HG03103 (cell line): ENCODE results near the gene ARHGAP32.
A peak's percentile ranks its signal among the peaks of the same experiment; 100 is the strongest.

ENCODE experiments used
- ATAC-seq: cut with Tn5 transposase; IDR thresholded peaks from one replicate; pipeline ENCODE4 v1.9.1; 2021; ENCODE audit warnings: low read depth; ENCODE audit not compliant: unreplicated experiment

The ARHGAP32 gene

DNA sequence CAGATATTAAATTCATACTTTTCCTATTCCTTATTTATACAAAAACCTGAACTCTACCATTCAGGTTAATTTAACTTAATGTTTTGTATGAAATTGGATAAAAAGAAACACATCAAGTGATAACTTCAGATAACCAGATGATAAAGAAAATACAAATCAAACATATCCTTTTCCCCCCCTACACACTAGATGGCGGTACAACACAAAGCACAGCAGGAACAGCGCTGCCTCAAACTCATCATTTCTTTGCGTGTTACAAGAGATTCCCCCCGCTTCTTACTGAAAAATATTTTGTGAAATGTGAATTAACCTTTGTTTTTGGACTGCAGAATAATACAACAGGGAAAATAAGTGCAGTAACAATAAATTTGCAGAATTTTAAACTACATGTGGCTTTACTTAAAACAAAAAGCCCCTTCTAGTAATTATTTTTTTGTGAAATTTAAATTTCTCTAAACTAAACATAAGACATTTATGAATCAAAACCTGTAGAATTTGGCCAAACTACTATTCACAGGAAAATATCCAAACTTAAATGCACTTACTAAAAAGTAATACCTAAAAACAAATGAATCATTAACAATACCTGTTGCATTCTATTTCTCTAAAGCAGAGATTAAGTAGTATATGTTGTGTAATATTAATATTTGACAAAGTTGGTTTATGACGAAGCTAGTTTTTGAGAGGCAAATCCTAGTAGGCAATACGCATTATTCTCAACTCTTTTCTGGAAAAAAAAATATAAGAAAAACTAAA is 74.4 kb downstream of the ARHGAP32 start:
- peak; percentile 77 for ATAC-seq

DNA sequence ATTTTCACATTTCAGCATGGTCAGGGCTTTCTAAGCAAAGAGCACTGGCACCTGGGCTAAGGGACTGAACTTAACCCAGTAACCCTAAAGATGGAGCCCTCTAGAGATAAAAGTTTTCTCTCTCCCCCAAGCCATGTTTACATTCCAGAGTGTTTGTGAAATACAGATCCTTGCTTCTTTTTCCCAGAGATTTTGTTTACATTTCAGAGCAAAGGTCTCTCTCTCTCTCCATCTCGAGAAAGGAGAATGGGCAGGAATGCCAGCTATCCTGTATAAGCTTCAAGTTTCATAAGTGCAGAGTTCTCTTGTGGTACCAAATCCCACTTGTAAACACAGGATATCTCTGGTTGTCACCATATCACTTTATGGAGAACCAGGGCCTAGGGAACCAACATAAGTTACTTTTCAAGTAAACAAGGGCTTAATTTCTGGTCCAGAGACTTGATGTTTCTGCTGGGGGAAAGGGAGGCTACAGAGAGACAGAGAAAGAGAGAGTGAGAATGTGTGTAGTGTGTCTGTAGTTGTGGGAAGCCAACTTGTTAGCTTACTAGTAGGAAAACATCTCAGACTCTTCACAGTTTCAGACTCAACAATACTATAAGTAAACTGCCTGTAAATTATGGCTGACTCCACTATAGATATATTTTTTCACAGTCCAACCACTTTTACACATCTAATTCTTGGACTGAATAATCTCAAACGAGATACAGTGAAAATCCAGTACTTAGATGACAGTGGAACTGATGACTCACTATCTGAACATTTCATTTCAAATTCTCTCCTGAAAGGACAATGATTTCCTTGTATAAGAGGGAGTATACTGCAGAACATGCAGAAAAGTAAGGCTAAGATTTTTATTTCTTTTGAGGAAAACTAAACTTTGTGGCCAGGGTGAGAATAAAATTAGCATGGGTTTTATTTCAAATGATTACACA is 76.2 kb downstream of the ARHGAP32 start:
- ATAC-seq: no peak

DNA sequence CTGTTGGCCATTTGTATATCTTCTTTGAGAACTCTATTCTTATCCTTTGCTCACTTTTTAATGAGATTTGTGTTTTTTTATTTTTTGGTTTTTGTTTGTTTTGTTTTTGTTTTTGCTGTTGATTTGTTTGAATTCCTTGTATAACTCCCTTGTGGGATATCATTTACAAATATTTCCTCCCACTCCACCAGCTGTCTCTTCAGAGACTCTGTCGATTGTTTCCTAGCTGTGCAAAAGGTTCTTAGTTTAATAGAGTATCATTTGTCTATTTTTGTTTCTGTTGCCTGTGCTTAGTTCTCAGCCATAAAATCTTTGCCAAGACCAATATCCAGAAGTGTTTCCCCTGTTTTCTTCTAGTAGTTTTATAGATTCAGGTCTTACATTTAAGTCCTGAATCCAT is 82.4 kb downstream of the ARHGAP32 start:
- no peak for ATAC-seq

- ATAC-seq: no peak
These were observed 85.3 kb downstream of the ARHGAP32 start for GRCh38 chr11:129106788-129107187.

DNA sequence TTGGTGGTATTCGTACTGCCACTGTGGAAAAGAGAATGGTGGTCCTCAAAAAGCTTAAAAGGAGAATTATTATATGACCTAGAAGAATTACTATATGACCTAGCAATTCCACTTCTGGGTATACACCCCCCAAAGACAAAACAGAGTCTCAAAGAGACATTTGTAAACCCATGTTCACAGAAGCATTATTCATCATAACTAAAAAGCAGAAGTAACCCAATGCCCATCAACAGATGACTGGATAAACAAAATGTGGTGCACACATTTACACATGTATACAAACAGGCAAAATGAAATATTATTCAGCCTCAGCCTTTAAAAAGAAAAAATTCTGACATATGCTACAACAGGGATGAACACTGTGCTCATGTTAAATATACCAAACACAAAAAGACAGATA is 89.4 kb downstream of the ARHGAP32 start:
- no peak for ATAC-seq

- ATAC-seq: no peak
These were observed 89.9 kb downstream of the ARHGAP32 start for GRCh38 chr11:129102225-129102624.

- ATAC-seq: no peak
These were observed 98.8 kb downstream of the ARHGAP32 start for GRCh38 chr11:129093283-129093682.

GRCh38 chr11:129090056-129090455 is 102.1 kb downstream of the ARHGAP32 start:
- no peak for ATAC-seq

DNA sequence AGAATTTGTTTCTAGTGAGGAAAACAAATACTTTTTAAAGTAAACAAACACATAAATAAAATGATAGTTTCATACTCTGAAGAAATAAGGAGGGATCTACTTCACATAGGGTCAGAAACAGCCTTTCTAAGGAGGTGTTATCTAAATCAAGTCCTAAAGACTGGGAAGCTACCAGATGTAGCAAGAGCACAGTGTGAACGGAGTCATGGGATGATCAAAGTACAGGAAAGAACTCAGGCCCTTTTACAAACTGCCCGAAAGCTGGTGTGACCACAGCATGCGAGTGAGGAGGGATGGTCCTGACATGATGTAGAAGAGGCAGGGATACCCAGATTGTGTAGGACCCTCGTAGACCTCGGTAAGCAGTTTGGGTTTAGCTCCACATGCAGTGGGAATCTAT is 102.8 kb downstream of the ARHGAP32 start:
- no peak for ATAC-seq

GRCh38 chr11:129086976-129087375 is 105.1 kb downstream of the ARHGAP32 start:
- no peak for ATAC-seq

- ATAC-seq: no peak
These were observed 114.9 kb downstream of the ARHGAP32 start for GRCh38 chr11:129077191-129077590.

DNA sequence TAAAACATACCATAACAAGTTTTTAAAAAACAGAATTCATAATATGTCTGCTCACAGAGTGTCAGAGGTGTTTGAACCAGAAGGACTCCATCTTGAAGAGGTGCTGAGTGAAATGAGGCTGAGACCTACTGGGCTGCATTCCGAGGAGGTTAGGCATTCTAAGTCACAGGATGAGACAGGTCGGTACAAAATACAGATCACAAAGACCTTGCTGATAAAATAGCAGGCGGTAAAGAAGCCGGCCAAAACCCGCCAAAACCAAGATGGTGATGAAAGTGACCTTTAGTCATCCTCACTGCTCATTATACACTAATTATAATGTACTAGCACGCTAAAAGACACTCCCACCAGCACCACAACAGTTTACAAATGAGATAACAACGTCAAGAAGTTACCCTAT is 116.4 kb downstream of the ARHGAP32 start:
- ATAC-seq: no peak

- no peak for ATAC-seq
These were observed 124.7 kb downstream of the ARHGAP32 start for GRCh38 chr11:129067454-129067853.

- ATAC-seq: no peak
These were observed 125.9 kb downstream of the ARHGAP32 start for GRCh38 chr11:129066229-129066628.

- ATAC-seq: no peak
These were observed 129.0 kb downstream of the ARHGAP32 start for GRCh38 chr11:129063118-129063517.

- ATAC-seq: no peak
These were observed 130.5 kb downstream of the ARHGAP32 start for GRCh38 chr11:129061492-129062230.

GRCh38 chr11:129056916-129057315 is 135.2 kb downstream of the ARHGAP32 start:
- ATAC-seq: no peak

- ATAC-seq: no peak
These were observed 136.9 kb downstream of the ARHGAP32 start for GRCh38 chr11:129055196-129055595.

- no peak for ATAC-seq
These were observed 143.2 kb downstream of the ARHGAP32 start for GRCh38 chr11:129048911-129049310.

GRCh38 chr11:129045150-129045549 is 147.0 kb downstream of the ARHGAP32 start:
- no peak for ATAC-seq

DNA sequence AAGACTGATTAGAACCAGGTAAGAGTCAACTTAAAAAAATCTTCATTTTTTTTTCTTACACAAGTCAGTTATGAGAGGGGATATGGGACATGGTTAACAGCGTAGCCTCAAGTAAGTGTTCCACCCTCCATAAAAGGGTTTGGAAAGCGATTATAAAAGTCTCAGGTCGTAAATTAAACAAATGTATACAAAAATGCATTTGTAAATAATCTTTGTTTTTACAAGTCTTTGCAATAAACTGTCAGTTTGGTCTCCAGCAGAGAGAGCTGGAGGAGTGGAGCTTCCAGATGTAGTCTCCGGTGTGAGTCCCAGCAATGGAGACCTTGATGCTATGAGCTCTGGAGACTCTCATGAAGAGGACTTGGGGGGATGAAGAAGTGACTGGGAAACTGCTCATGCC is 149.6 kb downstream of the ARHGAP32 start:
- ATAC-seq: no peak
